H1 (cell line): ENCODE measurements around the gene ZBTB42.

Source experiments
- ATF2 ChIP-seq: IDR thresholded peaks from 2 replicates; pipeline ENCODE4 v1.6.1; 2012; ENCODE audit warnings: low read length, inconsistent platforms
- ATF3 ChIP-seq: IDR thresholded peaks from 2 replicates; pipeline ENCODE4 v1.6.1; 2011; ENCODE audit warnings: low read depth, mild to moderate bottlenecking, low read length; ENCODE audit not compliant: insufficient read depth
- CHD2 ChIP-seq: IDR thresholded peaks from 2 replicates; pipeline ENCODE4 v1.6.1; 2012; ENCODE audit warnings: low read length, improper control_type of control experiment
- CTCF ChIP-seq, 3 experiments: IDR thresholded peaks; 1 replicate in 2 of 3; 2 replicates in 1 of 3; pipeline versions ENCODE4 v1.5.1 to v1.6.1; 2011; ENCODE audit warnings: low read length in 3 of 3, mild to moderate bottlenecking in 3 of 3, inconsistent platforms in 2 of 3, low read depth in 1 of 3, moderate library complexity in 1 of 3; ENCODE audit not compliant: insufficient read depth in 1 of 3; ENCODE audit errors: control extremely low read depth in 1 of 3
- EGR1 ChIP-seq: IDR thresholded peaks from 2 replicates; pipeline ENCODE4 v1.6.1; 2011; ENCODE audit warnings: low read depth, low read length, borderline replicate concordance
- EP300 ChIP-seq, 2 experiments: IDR thresholded peaks; 1 replicate in 1 of 2; 2 replicates in 1 of 2; pipeline ENCODE4 v1.6.1; 2011 to 2012; ENCODE audit warnings: low read depth in 2 of 2, low read length in 2 of 2, mild to moderate bottlenecking in 2 of 2, borderline replicate concordance in 1 of 2, inconsistent platforms in 1 of 2, moderate library complexity in 1 of 2
- EZH2 ChIP-seq: fragments of 200-600 bp; sonication (generic); IDR thresholded peaks from 2 replicates; pipeline ENCODE4 v1.7.1; 2012; ENCODE audit warnings: low read depth, mild to moderate bottlenecking, moderate library complexity, low read length, inconsistent platforms; ENCODE audit not compliant: severe bottlenecking
- NRF1 ChIP-seq: IDR thresholded peaks from 2 replicates; pipeline ENCODE4 v1.6.1; 2011; ENCODE audit warnings: mild to moderate bottlenecking, low read depth, low read length, improper control_type of control experiment
- POLR2AphosphoS5 ChIP-seq: IDR thresholded peaks from 2 replicates; pipeline ENCODE4 v1.6.1; 2011; ENCODE audit warnings: low read depth, low read length
- SP1 ChIP-seq: IDR thresholded peaks from 2 replicates; pipeline ENCODE4 v1.6.1; 2011; ENCODE audit warnings: low read depth, low read length
- SP2 ChIP-seq: IDR thresholded peaks from 2 replicates; pipeline ENCODE4 v1.6.1; 2012; ENCODE audit warnings: mild to moderate bottlenecking, low read length, inconsistent platforms
- SUZ12 ChIP-seq: fragments of 200-600 bp; sonication (generic); IDR thresholded peaks from 2 replicates; pipeline ENCODE4 v1.6.1; 2012; ENCODE audit warnings: mild to moderate bottlenecking, inconsistent platforms, low read length, moderate library complexity, mixed read lengths
- TAF1 ChIP-seq: IDR thresholded peaks from 2 replicates; pipeline ENCODE4 v1.6.1; 2011; ENCODE audit warnings: mild to moderate bottlenecking, low read depth, low read length

GRCh38 chr14:104844306-104845032 lies 43.6 kb downstream of the ZBTB42 start:
- TF ChIP-seq NRF1 (no peak), CTCF (IDR thresholded peaks at IDR 0.05; ENCODE audit: control extremely low read depth in 1 of 3, insufficient read depth in 1 of 3, low read depth in 1 of 3, low read length in 3 of 3) (peak; percentile 7 to 28 (median 10); a peak in 3 of 4 replicates), ATF2 (no peak), POLR2AphosphoS5 (no peak), SP2 (no peak), EZH2 (no peak), ATF3 (no peak), EGR1 (no peak), EP300 (IDR thresholded peaks at IDR 0.05; ENCODE audit: borderline replicate concordance in 1 of 2, low read depth in 2 of 2, low read length in 2 of 2) (no peak), CHD2 (no peak), SP1 (no peak), SUZ12 (no peak), TAF1 (no peak)
